ENCODE results near the gene FAM98B.

Gene FAM98B

DNA sequence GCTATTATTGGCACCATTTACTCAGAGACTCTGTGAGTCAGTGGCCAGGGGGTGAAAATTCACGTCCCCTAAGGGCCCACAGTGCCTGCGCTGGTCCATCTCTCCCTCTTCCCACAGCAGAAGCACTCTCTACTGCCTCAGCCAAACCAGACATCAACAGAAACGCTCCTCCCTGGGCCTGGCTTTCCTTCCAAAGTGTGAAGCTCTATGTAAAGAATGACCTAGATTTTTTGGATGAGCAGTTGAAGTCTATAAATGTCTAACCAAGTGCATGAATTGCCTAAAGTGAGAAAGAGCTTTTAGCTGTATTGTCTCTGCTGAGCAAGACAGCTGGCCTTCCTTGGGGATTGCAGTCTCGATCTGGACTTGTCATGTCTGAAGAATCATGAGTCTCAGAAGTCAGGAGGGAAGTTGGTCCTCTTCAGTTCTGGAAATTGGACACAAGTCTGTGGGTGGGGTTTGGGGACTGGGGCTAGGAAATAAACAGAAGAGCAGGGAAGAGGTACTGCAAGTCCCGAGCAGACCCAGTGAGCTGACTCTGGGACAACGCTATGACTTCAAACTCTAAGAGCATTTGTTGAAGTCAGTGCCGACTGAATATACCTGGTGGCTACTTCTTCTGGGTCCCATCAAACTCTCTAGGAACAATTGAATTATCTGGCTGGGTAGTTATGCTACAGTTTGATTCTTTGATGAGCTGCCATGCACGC lies 81.7 kb downstream of the FAM98B start:
- in situ Hi-C loops (cut with HindIII; ENCODE audit: low sequenced_read_pairs): no loop called here

DNA sequence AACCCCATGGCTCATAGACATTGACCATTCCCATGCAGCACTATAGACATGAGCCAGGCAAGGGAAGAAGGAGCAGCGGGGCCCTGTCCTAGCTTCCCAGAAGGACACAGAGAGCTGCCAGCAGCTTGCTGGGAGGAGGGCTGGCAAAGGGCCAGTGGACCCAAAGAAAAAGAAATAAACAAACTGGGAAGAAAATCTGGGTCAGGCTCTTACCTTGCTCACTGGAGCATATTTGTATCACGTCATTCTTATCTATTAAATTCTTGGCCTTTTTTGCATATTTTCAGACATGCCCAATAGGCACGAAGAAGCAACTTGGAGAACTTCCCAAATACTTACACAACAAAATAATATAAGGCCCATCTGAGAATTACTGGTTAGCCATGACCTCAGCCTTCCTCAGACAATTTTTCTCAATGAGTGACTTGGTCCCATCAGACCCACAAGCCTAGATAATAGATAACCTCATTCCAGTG lies 82.3 kb downstream of the FAM98B start:
- in situ Hi-C loops (cut with HindIII; ENCODE audit: low sequenced_read_pairs): no loop called here
